Activated CD4-positive, alpha-beta memory T cell treated with anti-CD3 and anti-CD28 coated beads for 36 hours (primary cell): Measurements from ENCODE around the gene GCNT2. TPM values are rescaled to one million over a fixed set of nuclear protein-coding genes. Genes with fewer than 3 reads are reported as not detected.
"Not testable (repeated sequence)": the region's sequence is repeated elsewhere in the genome, so short reads cannot be mapped to it uniquely, and the experiment has no call there.

Source experiments
- CTCF ChIA-PET: fragments of 350-600 bp; sonication (Branson Sonifier 250); formaldehyde crosslinking; loops from one replicate; lab custom pipeline; 2021; ENCODE audit warnings: antibody characterized with exemption, inconsistent platforms; lab: Charles Lee
- POLR2A ChIA-PET: fragments of 350-600 bp; sonication (Branson Sonifier 250); formaldehyde crosslinking; loops from one replicate; lab custom pipeline; 2021; ENCODE audit warnings: antibody characterized with exemption; lab: Charles Lee
- DNase-seq: peaks from one replicate; pipeline ENCODE4 v3.0.0-alpha.2; 2020
- H3K27ac Mint-ChIP-seq: one replicate; pipeline ENCODE4 v1.8.0; 2021; ENCODE audit warnings: mixed read lengths
- H3K27me3 Mint-ChIP-seq: one replicate; pipeline ENCODE4 v1.8.0; 2021; ENCODE audit warnings: mixed read lengths
- H3K36me3 Mint-ChIP-seq: one replicate; pipeline ENCODE4 v1.8.0; 2021; ENCODE audit warnings: mixed read lengths
- H3K4me1 Mint-ChIP-seq: one replicate; pipeline ENCODE4 v1.8.0; 2021; ENCODE audit warnings: low read depth, mixed read lengths
- H3K4me3 Mint-ChIP-seq: one replicate; pipeline ENCODE4 v1.8.0; 2021; ENCODE audit warnings: mild to moderate bottlenecking, mixed read lengths
- H3K9me3 Mint-ChIP-seq: one replicate; pipeline ENCODE4 v1.8.0; 2021; ENCODE audit warnings: mixed read lengths
- intact Hi-C: fragments of 100-400 bp; cut with micrococcal nuclease; formaldehyde crosslinking; loops from one replicate; pipeline ENCODE4 v1.15.1; 2023
- total RNA-seq, 2 experiments: library from RNA; stranded (reverse); gene quantifications; one replicate each; pipeline ENCODE4 v1.2.3, GENCODE V29; 2021

The GCNT2 gene
- total RNA-seq, result 1 to 10 TPM; 1.4 to 1.5 TPM

DNA sequence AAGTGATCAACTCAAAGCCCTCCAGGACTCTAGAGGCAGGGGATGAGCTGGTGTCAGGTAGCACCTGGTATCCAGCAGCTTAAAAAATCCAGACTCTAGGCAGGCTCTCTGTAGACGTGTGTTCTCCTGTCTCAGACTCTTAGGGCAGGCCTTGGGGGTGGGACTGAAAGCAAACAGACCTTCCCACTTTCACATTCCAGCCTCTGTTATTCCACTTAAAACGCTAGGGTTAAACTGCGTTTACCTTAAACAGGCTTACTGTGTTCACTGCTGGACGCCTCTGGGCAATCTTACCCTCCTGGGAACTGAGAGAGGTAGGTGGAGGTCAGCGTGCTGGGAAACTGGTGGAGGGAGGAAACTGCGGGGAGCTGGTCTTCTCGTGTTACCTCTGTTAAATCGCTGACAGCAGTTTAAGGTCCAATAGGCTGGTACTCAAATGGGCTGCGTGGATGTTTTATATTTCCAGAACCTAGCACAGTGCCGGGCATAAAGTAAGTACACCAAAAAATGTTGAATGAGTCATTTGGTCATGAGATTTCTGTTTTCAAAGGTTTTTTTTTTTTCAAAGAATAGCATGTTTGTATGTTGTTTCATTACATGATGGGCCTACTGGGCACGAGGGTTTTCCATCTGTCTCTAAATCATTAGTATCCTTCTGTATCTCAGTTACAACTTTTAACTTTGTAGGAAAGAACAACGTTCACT, at the start of gene GCNT2:
Gene GCNT2, plus strand, starts transcription at position 248 of the 705 bp plus-strand sequence. CDS start 7,561 bp downstream, outside the sequence.
- Mint-ChIP-seq H3K27me3 (no peaks in the 10 kb centered on the region), H3K27ac (no peak within 1 kb of the TSS), H3K4me1 (peaks cover 6% of the 10 kb centered on the region), H3K9me3 (no peaks in the 10 kb centered on the region), H3K36me3 (no peaks in the 10 kb centered on the region), H3K4me3 (no peak within 1 kb of the TSS)
- POLR2A ChIA-PET, result no interaction called here
- CTCF ChIA-PET, result no interaction called here
- no peak for DNase-seq
- intact Hi-C loops, result no loop called here

DNA sequence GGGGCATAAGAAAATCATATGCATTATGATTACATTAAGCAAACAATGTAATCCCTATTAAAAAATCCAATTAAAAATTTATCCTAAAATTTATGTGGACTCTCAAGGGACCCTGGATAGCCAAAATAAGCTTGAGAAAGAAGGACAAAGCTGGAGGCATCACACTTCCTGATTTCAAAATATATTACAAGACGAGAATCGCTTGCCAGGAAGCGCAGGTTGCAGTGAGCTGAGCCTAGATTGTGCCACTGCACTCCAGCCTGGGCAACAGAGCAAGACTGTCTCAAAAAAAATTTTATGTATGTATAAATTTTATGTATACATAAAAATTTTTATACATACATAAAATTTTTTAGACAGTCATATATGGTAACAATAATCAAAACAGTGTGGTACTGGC, 48.5 kb upstream of the GCNT2 start:
- CTCF ChIA-PET, result no interaction called here
- peaks cover 22% of the 10 kb centered on the region for H3K27me3 Mint-ChIP-seq
- H3K36me3 Mint-ChIP-seq, result no peaks in the 10 kb centered on the region
- H3K27ac Mint-ChIP-seq, result no peak overlapping the region
- POLR2A ChIA-PET, result no interaction called here
- H3K4me3 Mint-ChIP-seq, result no peak overlapping the region
- intact Hi-C loops, result no loop called here
- no peaks in the 10 kb centered on the region for H3K9me3 Mint-ChIP-seq
- DNase-seq, result no peak
- no peaks in the 10 kb centered on the region for H3K4me1 Mint-ChIP-seq

DNA sequence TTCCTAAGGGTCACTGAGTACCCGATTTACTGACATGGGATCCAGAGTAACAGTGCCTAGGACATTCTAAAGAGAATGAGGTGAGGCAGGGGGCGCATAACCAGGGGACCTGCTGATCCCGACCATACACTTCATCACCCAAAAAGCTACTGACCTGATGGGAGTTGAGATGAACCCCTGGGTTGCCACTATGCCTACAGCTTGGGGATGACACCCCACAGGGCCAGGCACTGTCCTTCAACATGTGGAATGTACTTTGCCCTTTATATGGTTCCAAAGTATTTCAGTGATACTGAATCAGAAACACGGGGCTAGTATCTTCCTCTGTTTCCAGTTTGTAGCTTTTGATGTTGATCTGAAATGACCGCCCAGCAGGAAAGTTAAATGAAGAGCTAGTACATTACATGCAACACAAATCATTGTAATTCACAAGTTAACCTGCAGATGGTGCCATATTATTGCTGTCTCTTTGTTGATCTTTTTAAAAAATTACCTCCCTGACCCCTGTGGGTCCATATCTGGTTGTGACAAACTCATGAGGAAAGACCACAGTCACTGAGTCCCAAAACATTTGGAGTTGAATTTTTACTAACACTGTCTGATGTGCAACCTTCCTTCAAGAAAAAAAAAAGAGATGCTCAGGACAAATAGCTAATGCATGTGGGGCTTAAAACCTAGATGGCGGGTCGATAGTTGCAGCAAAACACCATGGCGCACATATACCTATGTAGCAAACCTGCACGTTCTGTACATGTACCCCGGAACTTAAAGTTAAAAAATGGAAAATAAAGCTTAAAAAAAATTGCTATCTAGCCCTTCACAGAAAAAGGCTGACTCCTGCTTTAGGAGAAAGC, 42.7 kb upstream of the GCNT2 start:
- H3K4me3 Mint-ChIP-seq, result no peak overlapping the region
- peaks cover 9% of the 10 kb centered on the region for H3K27me3 Mint-ChIP-seq
- H3K4me1 Mint-ChIP-seq, result no peaks in the 10 kb centered on the region
- intact Hi-C loops, result loop anchor here (1.0 to 2.0 kb wide), 2 partner anchors 323 to 590 kb away; no protein-coding TSS in a partner anchor
- ChIA-PET CTCF (interaction anchor here (0.6 to 2.8 kb wide), 27 partner anchors 9 to 596 kb away, joined by 3 to 25 read pairs (median 4); partner anchors contain the start of genes C6orf52, ELOVL2, MAK and PAK1IP1), POLR2A (no interaction called here)
- no peaks in the 10 kb centered on the region for H3K36me3 Mint-ChIP-seq
- no peaks in the 10 kb centered on the region for H3K9me3 Mint-ChIP-seq
- no peak for DNase-seq
- H3K27ac Mint-ChIP-seq, result no peak overlapping the region

DNA sequence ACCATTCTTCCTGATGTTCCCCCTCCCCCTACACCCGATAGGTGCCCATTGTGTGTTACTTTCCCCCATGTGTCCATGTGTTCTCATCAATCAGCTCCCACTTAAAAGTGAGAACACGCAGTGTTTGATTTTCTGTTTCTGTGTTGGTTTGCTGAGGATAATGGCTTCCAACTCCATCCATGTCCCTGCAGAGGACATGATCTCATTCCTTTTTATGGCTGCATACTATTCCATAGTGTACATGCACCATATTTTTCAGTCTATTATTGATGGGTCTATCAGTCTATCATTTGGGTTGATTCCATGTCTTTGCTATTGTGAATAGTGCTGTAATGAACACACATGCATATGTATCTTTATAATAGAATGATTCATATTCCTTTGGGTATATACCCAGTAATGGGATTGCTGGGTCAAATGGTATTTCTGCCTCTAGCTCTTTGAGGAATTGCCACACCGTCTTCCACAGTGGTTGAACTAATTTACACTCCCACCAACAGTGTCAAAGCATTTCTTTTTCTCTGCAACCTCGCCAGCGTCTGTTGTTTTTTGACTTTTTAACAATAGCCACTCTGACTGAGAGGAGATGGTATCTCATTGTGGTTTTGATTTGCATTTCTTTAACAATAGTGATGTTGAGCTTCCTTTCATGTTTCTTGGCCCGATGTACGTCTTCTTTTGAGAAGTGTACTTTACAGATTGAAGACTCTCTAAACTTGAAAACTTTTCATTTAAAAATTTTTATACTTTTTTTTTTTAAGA, 41.0 kb upstream of the GCNT2 start:
- no peak overlapping the region for H3K27ac Mint-ChIP-seq
- intact Hi-C loops, result loop anchor here (2.0 kb wide), 1 partner anchor 589 kb away; no protein-coding TSS in a partner anchor
- CTCF ChIA-PET, result interaction anchor here (0.9 to 2.8 kb wide), 3 partner anchors 321 to 589 kb away, joined by 3 to 25 read pairs (median 14); no protein-coding TSS in a partner anchor
- H3K27me3 Mint-ChIP-seq, result peaks cover 2% of the 10 kb centered on the region
- H3K4me3 Mint-ChIP-seq, result no peak overlapping the region
- no peak for DNase-seq
- no peaks in the 10 kb centered on the region for H3K9me3 Mint-ChIP-seq
- no peaks in the 10 kb centered on the region for H3K36me3 Mint-ChIP-seq
- POLR2A ChIA-PET, result no interaction called here
- no peaks in the 10 kb centered on the region for H3K4me1 Mint-ChIP-seq

DNA sequence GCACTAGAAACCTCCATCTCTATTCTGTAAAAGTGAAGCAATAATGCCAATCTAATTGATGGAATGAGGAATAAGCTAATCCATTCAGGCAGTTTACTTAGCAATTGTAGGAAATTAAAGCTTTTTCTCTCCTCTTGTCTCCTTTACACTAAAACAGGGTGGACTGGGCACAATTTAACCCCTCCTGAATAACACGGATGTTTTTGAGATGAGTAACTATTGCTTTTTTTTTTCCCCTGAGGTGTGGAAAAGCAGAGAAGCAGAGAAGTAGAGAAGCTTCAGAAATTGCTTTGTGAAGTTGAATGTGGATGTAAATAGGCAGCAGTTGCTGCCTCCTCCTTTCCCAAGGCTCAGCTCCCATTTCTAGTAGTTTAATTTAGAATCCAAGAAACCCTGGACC, 40.0 kb upstream of the GCNT2 start:
- ChIA-PET CTCF (interaction anchor here (0.6 to 1.7 kb wide), 5 partner anchors 10 to 320 kb away, joined by 3 to 5 read pairs (median 3); partner anchors contain the start of genes C6orf52 and PAK1IP1), POLR2A (no interaction called here)
- intact Hi-C loops, result no loop called here
- no peaks in the 10 kb centered on the region for H3K4me1 Mint-ChIP-seq
- H3K4me3 Mint-ChIP-seq, result no peak overlapping the region
- DNase-seq, result no peak
- H3K27ac Mint-ChIP-seq, result no peak overlapping the region
- no peaks in the 10 kb centered on the region for H3K36me3 Mint-ChIP-seq
- H3K27me3 Mint-ChIP-seq, result peaks cover 2% of the 10 kb centered on the region
- H3K9me3 Mint-ChIP-seq, result no peaks in the 10 kb centered on the region

DNA sequence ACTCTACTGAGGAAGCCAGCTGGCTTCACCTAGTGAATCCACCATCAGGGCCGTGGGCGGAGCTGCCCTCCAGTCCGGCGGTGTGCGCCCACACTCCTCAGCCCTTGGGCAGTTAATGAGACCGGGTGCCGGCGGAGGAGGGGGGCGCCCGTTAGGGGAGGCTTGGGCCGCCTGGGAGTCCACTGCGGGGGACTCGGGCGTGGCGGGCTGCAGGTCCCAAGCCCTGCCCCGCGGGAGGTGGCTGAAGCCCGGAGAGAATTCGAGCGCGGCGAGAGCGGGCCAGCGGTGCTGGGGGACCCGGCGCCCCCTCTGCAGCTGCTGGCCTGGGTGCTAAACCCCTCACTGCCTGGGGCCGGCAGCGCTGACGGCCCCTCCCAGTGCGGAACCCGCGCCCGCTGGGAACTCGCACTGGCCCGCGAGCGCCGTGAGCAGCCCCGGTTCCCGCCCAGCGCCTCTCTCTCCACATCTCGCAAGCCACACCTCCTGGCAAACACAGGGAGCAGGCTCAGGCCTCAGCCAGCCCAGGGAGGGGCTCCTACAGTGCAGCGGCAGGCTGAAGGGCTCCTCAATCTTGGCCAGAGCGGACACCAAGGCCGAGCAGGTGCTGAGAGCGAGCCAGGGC, 38.4 kb upstream of the GCNT2 start:
- no peak for DNase-seq
- no peaks in the 10 kb centered on the region for H3K9me3 Mint-ChIP-seq
- no peak overlapping the region for H3K27ac Mint-ChIP-seq
- intact Hi-C loops, result no loop called here
- H3K36me3 Mint-ChIP-seq, result no peaks in the 10 kb centered on the region
- H3K4me1 Mint-ChIP-seq, result no peaks in the 10 kb centered on the region
- CTCF ChIA-PET, result interaction anchor here (1.2 to 1.7 kb wide), 2 partner anchors 212 to 586 kb away, joined by 3 to 5 read pairs; partner anchors contain the start of genes C6orf52 and PAK1IP1
- POLR2A ChIA-PET, result no interaction called here
- no peak overlapping the region for H3K4me3 Mint-ChIP-seq
- H3K27me3 Mint-ChIP-seq, result peaks cover 2% of the 10 kb centered on the region

DNA sequence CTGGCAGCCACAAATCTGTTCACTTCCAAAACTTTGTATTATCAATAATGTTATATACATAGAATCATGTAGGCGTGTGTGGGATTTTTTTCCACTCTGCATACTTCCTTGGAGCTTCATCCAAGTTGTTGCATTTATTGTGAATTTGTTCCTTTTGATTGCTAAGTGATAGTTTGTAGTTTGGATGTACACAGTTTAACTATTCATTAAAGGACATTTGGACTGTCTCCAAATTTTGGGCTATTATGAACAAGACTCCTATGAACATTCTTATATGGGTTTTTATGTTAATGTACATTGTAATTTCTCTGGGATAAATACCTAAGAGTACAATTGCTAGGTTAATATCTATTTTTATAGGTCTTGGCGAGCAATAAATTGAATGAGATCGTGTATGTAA, 36.2 kb upstream of the GCNT2 start:
- Mint-ChIP-seq H3K27ac (no peak overlapping the region), H3K27me3 (peaks cover under 1% of the 10 kb centered on the region), H3K36me3 (no peaks in the 10 kb centered on the region), H3K4me1 (no peaks in the 10 kb centered on the region), H3K4me3 (no peak overlapping the region), H3K9me3 (no peaks in the 10 kb centered on the region)
- ChIA-PET CTCF (no interaction called here), POLR2A (no interaction called here)
- intact Hi-C loops, result no loop called here
- no peak for DNase-seq

DNA sequence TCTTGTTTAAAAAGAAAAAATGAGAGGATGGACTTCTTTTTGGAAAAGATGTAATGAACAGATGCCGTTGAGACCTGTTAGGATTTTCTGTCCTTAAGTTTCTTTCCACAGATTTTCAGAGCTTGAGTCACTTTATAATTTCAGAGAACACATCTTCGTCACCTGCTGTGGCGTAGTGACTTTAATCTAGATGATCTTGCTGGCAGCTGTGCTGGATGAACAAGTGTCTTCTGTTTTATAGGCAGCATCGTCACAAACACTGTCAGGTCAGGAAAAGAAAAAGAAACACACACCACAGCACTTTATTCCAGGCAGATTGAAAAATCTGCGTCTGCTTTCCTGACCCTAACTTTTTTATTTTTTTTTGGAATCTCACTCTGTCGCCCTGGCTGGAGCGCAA, 35.7 kb upstream of the GCNT2 start:
- Mint-ChIP-seq H3K4me3 (no peak overlapping the region), H3K27ac (no peak overlapping the region), H3K9me3 (no peaks in the 10 kb centered on the region), H3K4me1 (no peaks in the 10 kb centered on the region), H3K36me3 (no peaks in the 10 kb centered on the region), H3K27me3 (no peaks in the 10 kb centered on the region)
- POLR2A ChIA-PET, result no interaction called here
- no peak for DNase-seq
- CTCF ChIA-PET, result no interaction called here
- intact Hi-C loops, result no loop called here

DNA sequence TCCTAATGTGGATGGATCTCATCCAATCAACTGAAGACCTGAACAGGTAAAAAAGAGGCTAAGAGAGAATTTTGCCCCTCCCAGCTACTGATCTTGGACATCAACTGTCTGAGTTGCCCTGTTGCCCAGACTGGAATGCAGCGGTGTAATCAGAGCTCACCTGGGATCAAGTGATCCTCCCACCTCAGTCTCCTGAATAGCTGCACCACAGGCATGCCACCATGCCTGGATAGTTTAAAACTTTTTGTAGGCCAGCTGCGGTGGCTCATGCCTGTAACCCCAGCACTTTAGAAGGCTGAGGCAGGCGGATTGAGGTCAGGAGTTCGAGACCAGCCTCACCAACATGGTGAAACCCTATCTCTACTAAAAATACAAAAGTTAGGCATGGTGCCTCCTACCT, 34.9 kb upstream of the GCNT2 start:
- H3K36me3 Mint-ChIP-seq, result no peaks in the 10 kb centered on the region
- DNase-seq, result no peak
- no peak overlapping the region for H3K4me3 Mint-ChIP-seq
- H3K4me1 Mint-ChIP-seq, result no peaks in the 10 kb centered on the region
- H3K9me3 Mint-ChIP-seq, result no peaks in the 10 kb centered on the region
- no peaks in the 10 kb centered on the region for H3K27me3 Mint-ChIP-seq
- intact Hi-C loops, result no loop called here
- H3K27ac Mint-ChIP-seq, result no peak overlapping the region
- POLR2A ChIA-PET, result no interaction called here
- CTCF ChIA-PET, result no interaction called here

DNA sequence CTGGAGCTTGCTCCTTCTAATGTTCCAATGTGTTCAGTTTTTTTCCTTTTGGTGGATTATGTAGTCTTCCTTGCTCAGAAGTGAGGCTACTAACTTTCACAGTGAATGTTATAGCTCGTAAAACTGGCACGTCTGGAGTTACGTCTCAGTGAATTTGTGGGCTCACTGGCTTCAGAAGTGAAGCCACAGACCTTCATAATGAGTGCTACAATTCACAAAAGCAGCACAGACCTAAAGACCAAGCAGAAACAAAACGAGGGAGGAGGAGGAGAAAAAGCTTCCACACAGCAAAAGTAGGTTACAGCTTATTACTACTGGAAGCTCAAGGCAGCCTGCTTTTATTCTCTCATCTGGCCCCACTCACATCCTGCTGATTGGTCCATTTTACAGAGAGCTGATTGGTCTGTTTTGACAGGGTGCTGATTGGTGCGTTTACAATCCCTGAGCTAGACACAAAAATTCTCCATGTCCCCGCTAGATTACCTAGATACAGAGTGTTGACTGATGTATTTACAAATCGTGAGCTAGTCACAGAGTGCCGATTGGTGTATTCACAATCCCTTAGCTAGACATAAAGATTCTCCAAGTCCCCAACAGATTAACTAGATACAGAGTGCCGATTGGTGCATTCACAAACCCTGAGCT, 34.1 kb upstream of the GCNT2 start:
- H3K4me1 Mint-ChIP-seq, intact Hi-C loops, H3K36me3 Mint-ChIP-seq, H3K9me3 Mint-ChIP-seq, H3K27ac Mint-ChIP-seq, H3K4me3 Mint-ChIP-seq, DNase-seq, H3K27me3 Mint-ChIP-seq: not testable (repeated sequence)
- CTCF ChIA-PET, result interaction anchor here (1.1 kb wide), 1 partner anchor 9 kb away, joined by 9 read pairs; no protein-coding TSS in a partner anchor
- POLR2A ChIA-PET, result interaction anchor here (0.6 kb wide), 1 partner anchor 58 kb away, joined by 3 read pairs; no protein-coding TSS in a partner anchor
